GM19193 (cell line): ENCODE data around the gene CBLN1.

Experiments
- POLR2A ChIP-seq: IDR thresholded peaks from 4 replicates; pipeline ENCODE4 v1.6.1; 2011; ENCODE audit not compliant: insufficient read depth, insufficient read length; ENCODE audit errors: extremely low read depth

The CBLN1 gene

DNA sequence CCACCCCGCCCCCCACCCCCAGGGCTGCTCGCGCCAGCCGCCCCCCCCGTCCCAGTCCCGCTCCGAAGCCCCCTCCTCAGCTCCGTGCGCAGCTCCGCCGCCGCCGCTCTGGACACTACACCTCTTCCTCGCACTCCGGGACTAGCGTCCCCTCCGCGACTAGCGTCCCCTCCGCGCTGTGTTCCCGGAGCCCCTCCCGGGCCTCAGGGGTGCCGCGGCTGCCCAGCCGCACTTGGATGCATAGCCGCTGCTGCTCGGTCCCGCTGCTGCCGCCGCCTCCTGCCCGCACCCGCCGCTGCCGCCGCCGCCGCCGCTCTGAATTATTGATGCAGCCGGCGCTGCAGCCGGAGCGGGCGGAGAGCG, at the start of gene CBLN1:
Gene CBLN1 (minus strand): TSS at position 359 of the 363 bp plus-strand sequence. CDS start 373 bp downstream, outside the sequence.
- no peak for TF ChIP-seq POLR2A

GRCh38 chr16:49330562-49331201, 49.0 kb upstream of the CBLN1 start:
- TF ChIP-seq POLR2A, result no peak

- no peak for TF ChIP-seq POLR2A
These were observed 46.7 kb upstream of the CBLN1 start for GRCh38 chr16:49328325-49328724.

DNA sequence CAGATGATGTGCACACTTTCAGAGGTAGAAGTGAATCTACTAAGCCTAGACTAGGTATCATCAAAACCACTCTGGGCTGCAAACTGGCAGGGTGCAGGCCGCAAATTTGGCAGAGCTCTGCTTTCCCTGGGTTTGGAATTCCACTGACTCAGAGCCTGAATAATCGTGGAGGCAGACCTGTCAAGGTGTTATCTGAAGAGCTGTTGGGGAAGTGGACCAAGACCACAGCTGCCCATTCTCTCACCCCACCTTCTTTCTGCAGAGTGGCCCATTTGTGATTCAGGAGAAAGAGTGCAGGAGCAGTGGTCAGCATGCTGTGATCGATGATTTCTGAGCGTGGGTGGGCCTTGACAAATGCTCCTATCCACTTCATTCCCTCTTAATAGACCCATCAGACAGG, 45.8 kb upstream of the CBLN1 start:
- no peak for TF ChIP-seq POLR2A

- no peak for TF ChIP-seq POLR2A
These were observed 43.1 kb upstream of the CBLN1 start for GRCh38 chr16:49324703-49325102.

GRCh38 chr16:49315602-49316001, 34.0 kb upstream of the CBLN1 start:
- TF ChIP-seq POLR2A, result no peak

GRCh38 chr16:49312389-49312985, 30.8 kb upstream of the CBLN1 start:
- TF ChIP-seq POLR2A, result no peak

DNA sequence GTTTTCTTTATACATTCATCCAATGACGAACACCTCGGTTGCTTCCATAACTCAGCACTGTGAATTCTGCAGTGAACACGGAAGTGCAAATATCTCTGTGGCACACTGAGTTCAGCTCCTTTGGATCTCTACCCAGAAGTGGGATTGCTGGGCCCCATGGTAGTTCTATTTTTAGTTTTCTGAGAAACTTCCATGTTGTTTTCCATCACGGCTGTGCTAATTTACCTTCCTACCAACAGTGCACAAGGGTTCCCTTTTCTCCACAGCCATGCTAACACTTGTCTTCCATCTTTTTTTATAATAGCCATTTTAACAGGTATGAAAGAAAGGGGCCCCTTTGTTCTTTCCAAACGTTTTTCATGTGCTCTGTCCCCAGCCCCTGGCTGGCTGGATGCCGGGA, 30.2 kb upstream of the CBLN1 start:
- TF ChIP-seq POLR2A, result no peak

DNA sequence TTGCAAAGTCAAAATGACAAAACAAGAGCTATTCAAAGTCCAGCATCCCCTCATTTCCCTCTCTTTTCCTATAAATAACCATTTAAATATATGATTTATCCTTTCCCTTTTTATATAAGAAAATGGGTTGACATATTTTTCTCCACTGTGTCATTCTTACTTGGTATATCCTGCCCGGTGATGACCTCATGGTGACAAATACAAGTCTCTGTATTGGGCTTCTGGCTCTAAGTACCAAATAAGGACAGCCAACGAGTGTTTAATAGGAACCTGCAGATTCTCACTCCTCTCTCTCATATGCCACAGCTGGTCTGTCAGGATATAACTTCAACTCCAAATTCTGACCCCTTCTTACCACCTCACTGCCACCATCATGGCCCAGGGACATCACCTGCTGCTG, 25.5 kb upstream of the CBLN1 start:
- TF ChIP-seq POLR2A, result no peak

DNA sequence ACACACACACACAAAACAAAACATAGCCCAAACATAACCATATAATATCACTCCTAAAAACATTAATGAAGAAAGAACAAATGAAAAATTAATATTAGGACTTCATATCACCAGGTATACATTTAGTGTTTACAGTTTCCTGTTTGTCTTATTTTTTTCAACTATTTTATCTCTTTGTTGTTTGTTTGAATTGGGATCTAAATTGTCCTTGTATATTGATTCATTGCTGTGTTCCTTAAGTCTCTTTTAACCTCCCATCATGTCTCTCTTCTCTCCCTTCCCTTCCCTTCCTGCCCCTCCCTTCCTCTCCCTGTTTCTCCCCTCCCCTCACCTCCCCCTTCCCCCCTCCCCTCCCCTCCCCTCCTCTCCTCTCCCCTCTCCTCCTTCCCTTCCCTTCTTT, 23.8 kb upstream of the CBLN1 start:
- no peak for TF ChIP-seq POLR2A

DNA sequence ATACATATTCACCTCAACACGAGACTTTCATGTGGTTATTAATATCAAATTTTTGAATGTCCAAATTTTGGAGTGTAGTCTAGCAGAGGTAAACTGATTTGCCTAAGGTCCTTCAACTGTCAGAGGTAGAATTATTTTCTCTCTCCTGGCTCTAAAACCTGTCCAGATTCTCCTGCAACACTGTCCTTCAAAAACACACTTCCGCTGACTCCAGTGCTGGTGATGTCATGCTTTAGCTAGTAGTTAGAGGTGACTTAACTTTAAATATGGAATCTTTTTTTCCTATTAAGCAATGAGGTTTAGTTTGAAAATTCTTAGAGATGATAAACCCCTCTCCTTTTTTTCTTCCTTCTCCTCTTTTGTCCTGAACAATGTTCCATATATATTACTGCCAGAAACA, 10.8 kb upstream of the CBLN1 start:
- TF ChIP-seq POLR2A, result no peak

DNA sequence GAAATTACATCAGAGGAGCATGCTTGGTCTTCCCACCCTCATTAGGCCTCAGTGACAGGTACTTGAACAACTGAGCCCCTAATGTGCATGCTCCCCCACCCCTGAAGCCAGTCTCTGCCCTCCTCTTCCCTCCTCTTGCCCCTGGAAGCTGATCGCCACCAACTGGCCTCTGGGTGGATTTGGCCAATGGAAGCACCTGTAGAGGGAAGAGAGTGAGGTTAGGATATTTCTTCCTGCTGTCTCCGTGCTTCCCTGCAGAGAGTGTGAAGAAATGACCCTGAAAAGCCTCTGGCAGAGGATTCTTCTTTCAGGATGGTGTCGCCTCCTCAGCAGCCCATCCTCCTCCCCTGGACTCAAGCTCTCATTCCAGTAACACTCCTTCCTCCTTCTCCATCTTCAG, 5.9 kb upstream of the CBLN1 start:
- TF ChIP-seq POLR2A, result no peak

DNA sequence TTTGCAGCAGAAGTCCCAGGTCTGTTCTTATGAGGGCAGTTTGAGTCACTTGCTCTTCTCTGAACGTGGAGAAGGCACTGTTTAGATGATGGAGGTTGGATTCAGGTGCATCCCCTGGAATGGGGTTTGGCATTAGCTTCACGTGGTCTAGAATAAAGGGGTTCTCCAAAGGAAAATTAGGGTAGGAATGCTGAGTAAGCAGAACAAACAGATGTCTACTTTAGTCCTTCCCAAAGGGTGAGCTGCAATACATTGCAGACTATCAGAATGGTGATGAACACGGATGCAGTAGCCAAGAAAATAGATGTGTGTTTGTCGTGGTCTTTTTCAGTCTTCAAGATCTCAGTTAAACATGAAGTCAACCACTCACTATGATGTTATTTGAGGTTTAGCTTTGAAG, 3.3 kb upstream of the CBLN1 start:
- TF ChIP-seq POLR2A, result no peak

- no peak for TF ChIP-seq POLR2A
These were observed 1.9 kb upstream of the CBLN1 start for GRCh38 chr16:49283376-49284049.

GRCh38 chr16:49282690-49283375, 1.2 kb upstream of the CBLN1 start:
- no peak for TF ChIP-seq POLR2A
